Keratinocyte (primary cell): Measurements from ENCODE around the gene KSR2. TPM values are rescaled to one million over a fixed set of nuclear protein-coding genes. Genes with fewer than 3 reads are reported as not detected.

Source experiments
- DNase-seq: peaks from one replicate; pipeline ENCODE4 v3.0.0-alpha.2; 2011; ENCODE audit warnings: low read depth, missing footprints, low spot score
- FAIRE-seq: peaks from 2 replicates; lab custom pipeline; 2011; peaks lifted over from hg19 to GRCh38; lab: Jason Lieb, UNC
- H2AFZ ChIP-seq: 2 replicates; pipeline ENCODE4 v1.6.0; 2012; ENCODE audit warnings: low read length, control low read depth, inconsistent platforms; ENCODE audit not compliant: control insufficient read depth
- H3K27ac ChIP-seq: 2 replicates; pipeline ENCODE4 v1.5.1; 2011; ENCODE audit warnings: low read length; ENCODE audit not compliant: control insufficient read depth, insufficient read depth
- H3K27me3 ChIP-seq: 3 replicates; pipeline ENCODE4 v1.6.0; 2011; ENCODE audit warnings: low read length; ENCODE audit not compliant: control insufficient read depth, insufficient read depth; ENCODE audit errors: extremely low read depth
- H3K36me3 ChIP-seq, 2 experiments: 2 replicates in 1 of 2; 3 replicates in 1 of 2; pipeline ENCODE4 v1.5.1; 2011; ENCODE audit warnings: low read length in 2 of 2, mild to moderate bottlenecking in 1 of 2; ENCODE audit not compliant: control insufficient read depth in 2 of 2, insufficient read depth in 2 of 2; ENCODE audit errors: extremely low read depth in 1 of 2
- H3K4me1 ChIP-seq: 3 replicates; pipeline ENCODE4 v1.5.1; 2011; ENCODE audit warnings: low read length; ENCODE audit not compliant: control insufficient read depth, insufficient read depth; ENCODE audit errors: extremely low read depth
- H3K4me2 ChIP-seq: 3 replicates; pipeline ENCODE4 v1.6.0; 2011; ENCODE audit warnings: low read depth, low read length; ENCODE audit not compliant: control insufficient read depth, insufficient read depth; ENCODE audit errors: extremely low read depth
- H3K4me3 ChIP-seq, 3 experiments: fragments of 200-600 bp in 1 of 3; sonication (generic) in 1 of 3; 2 replicates in 2 of 3; 3 replicates in 1 of 3; pipeline ENCODE4 v1.5.1; 2011 to 2016; ENCODE audit warnings: low read length in 3 of 3, mild to moderate bottlenecking in 3 of 3, control low read depth in 2 of 3, inconsistent platforms in 1 of 3, low read depth in 1 of 3, mixed read lengths in 1 of 3, mixed run types in 1 of 3, moderate library complexity in 1 of 3; ENCODE audit not compliant: control insufficient read depth in 2 of 3, insufficient read depth in 2 of 3; ENCODE audit errors: extremely low read depth in 1 of 3
- H3K79me2 ChIP-seq: 2 replicates; pipeline ENCODE4 v1.6.0; 2012; ENCODE audit warnings: low read length; ENCODE audit not compliant: control insufficient read depth, insufficient read depth
- H3K9ac ChIP-seq: 3 replicates; pipeline ENCODE4 v1.6.0; 2011; ENCODE audit warnings: low read length; ENCODE audit not compliant: control insufficient read depth, insufficient read depth; ENCODE audit errors: extremely low read depth
- H3K9me1 ChIP-seq: 3 replicates; pipeline ENCODE4 v1.6.0; 2011; ENCODE audit warnings: low read length; ENCODE audit not compliant: control insufficient read depth, insufficient read depth; ENCODE audit errors: extremely low read depth
- H3K9me3 ChIP-seq: 2 replicates; pipeline ENCODE4 v1.5.1; 2012; ENCODE audit warnings: low read depth, low read length; ENCODE audit not compliant: control insufficient read depth
- H4K20me1 ChIP-seq: 3 replicates; pipeline ENCODE4 v1.6.0; 2011; ENCODE audit warnings: low read length; ENCODE audit not compliant: control insufficient read depth, insufficient read depth; ENCODE audit errors: extremely low read depth
- CTCF ChIP-seq, 3 experiments: IDR thresholded peaks in 1 of 3; conservative IDR thresholded peaks in 1 of 3; optimal IDR thresholded peaks in 1 of 3; 2 replicates in 2 of 3; 3 replicates in 1 of 3; pipeline versions ENCODE3 to v1.5.1; 2011; ENCODE audit warnings: low read length in 3 of 3, mild to moderate bottlenecking in 3 of 3, moderate library complexity in 2 of 3, control low read depth in 1 of 3, inconsistent platforms in 1 of 3; ENCODE audit not compliant: insufficient read depth in 2 of 3; ENCODE audit errors: extremely low read depth in 1 of 3
- EZH2 ChIP-seq: IDR thresholded peaks from one replicate; pipeline ENCODE4 v1.6.1; 2012; ENCODE audit warnings: inconsistent platforms, mild to moderate bottlenecking, low read length, moderate library complexity
- dilution Hi-C: fragments of 300-500 bp; cut with MboI; formaldehyde crosslinking; loops from one replicate; pipeline ENCODE4 v1.7.0; 2020; ENCODE audit warnings: low sequenced_read_pairs; ENCODE audit not compliant: extremely low pct_ligation_motif_present
- polyA plus RNA-seq, 5 experiments: library from polyadenylated mRNA; depleted of rRNA in 3 of 5; stranded (reverse) in 3 of 5; stranded (forward) in 1 of 5; unstranded in 1 of 5; fragments of >200 nt; gene quantifications; 1 replicate in 1 of 5; 2 replicates in 3 of 5; 3 replicates in 1 of 5; pipeline versions ENCODE4 v1.2.1 to v1.2.3, GENCODE V29; 2011 to 2012; ENCODE audit warnings: missing spikeins in 2 of 5, low read depth in 1 of 5, low replicate concordance in 1 of 5

Gene KSR2
- polyA plus RNA-seq, 1 donor (not counting 4 experiments of a cell fraction or from before 2014, with no cell fraction given), result 0.01 TPM

GRCh38 chr12:117919479-117919878 is 49.3 kb downstream of the KSR2 start:
- FAIRE-seq, result no peak
- H2AFZ ChIP-seq, result no peak overlapping the region
- dilution Hi-C loops, result no loop called here
- no peaks in the 10 kb centered on the region for H3K9me3 ChIP-seq
- no peaks in the 10 kb centered on the region for H3K9me1 ChIP-seq
- no peaks in the 10 kb centered on the region for H3K27me3 ChIP-seq
- no peak overlapping the region for H3K27ac ChIP-seq
- no peak overlapping the region for H3K4me2 ChIP-seq
- no peak overlapping the region for H3K9ac ChIP-seq
- H3K79me2 ChIP-seq, result no peaks in the 10 kb centered on the region
- no peaks in the 10 kb centered on the region for H3K36me3 ChIP-seq
- no peak overlapping the region for H3K4me3 ChIP-seq
- no peaks in the 10 kb centered on the region for H4K20me1 ChIP-seq
- no peak for TF ChIP-seq CTCF (optimal IDR thresholded peaks at IDR 0.05 in 1 of 3, IDR thresholded peaks at IDR 0.05 in 1 of 3, conservative IDR thresholded peaks at IDR 0.05 in 1 of 3; ENCODE audit: extremely low read depth in 1 of 3, insufficient read depth in 2 of 3, low read length in 3 of 3)
- no peak for TF ChIP-seq EZH2
- DNase-seq, result no peak
- no peaks in the 10 kb centered on the region for H3K4me1 ChIP-seq

DNA sequence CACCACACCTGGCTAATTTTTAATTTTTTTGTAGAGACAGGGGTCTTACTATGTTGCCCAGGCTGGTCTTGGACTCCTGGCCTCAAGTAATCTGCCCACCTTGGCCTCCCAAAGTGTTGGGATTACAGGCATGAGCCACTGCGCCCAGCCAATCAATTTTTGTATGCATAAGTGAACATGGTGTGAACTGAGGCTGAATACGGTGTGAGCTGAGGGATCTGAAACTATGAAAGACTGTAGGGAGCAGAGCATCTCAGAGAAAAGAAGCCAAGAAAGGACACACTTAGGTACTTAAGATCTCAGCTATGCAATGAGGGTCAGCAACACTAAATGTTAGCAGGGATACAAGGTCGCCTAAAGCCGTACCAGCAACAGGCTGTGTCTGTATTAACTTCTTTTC is 54.1 kb downstream of the KSR2 start:
- Histone ChIP-seq H3K9me1 (no peaks in the 10 kb centered on the region), H3K27ac (no peak overlapping the region), H2AFZ (no peak overlapping the region), H3K9ac (no peak overlapping the region), H3K79me2 (no peaks in the 10 kb centered on the region), H3K9me3 (no peaks in the 10 kb centered on the region), H4K20me1 (no peaks in the 10 kb centered on the region), H3K4me1 (peaks cover 4% of the 10 kb centered on the region), H3K27me3 (no peaks in the 10 kb centered on the region), H3K36me3 (no peaks in the 10 kb centered on the region), H3K4me2 (no peak overlapping the region), H3K4me3 (no peak overlapping the region)
- DNase-seq, result no peak
- TF ChIP-seq EZH2 (no peak), CTCF (optimal IDR thresholded peaks at IDR 0.05 in 1 of 3, IDR thresholded peaks at IDR 0.05 in 1 of 3, conservative IDR thresholded peaks at IDR 0.05 in 1 of 3; ENCODE audit: extremely low read depth in 1 of 3, insufficient read depth in 2 of 3, low read length in 3 of 3) (no peak)
- dilution Hi-C loops, result no loop called here
- no peak for FAIRE-seq
